ENCODE results near the gene MAFG.

The MAFG gene

GRCh38 chr17:81871387-81872230 lies 55.9 kb downstream of the MAFG start:
- H3K4me3 ChIP-seq (replicated peaks; ENCODE audit: low read depth, low read length): peak overlapping the region; percentile 84
- TF ChIP-seq CTCF (IDR thresholded peaks at IDR 0.05; ENCODE audit: low read depth, low read length, missing control alignments): no peak
- DNase-seq (ENCODE audit: extremely low read depth, low read depth): no peak

DNA sequence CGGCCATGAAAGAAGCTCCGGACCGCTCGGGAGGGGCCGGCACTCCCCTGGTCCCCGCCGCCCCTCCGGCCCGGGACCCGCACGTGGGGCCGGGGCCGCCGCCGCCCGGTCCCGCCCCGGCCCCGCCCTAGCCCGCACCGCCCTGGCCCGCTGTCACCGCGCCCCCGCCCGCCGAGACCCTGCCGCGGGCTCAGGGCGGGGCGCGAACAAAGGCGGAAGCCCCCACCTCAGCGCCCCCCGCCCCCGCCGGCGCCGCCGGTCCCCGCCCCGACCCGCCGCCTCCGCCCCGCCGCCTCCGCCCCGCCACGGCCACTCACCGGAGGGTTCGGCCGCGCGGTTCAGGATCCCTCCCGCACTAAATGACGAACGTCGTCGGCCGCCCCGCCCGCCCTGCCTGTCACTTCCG lies 56.6 kb downstream of the MAFG start, which contains the start of gene ARHGDIA:
Gene ARHGDIA (minus strand): TSS at position 357 of the 406 bp plus-strand sequence. CDS start 1,407 bp downstream, outside the sequence.
- DNase-seq (ENCODE audit: extremely low read depth, low read depth): no peak
- peak within 1 kb of the TSS; percentile 84 for H3K4me3 ChIP-seq (replicated peaks; ENCODE audit: low read depth, low read length)
- TF ChIP-seq CTCF (IDR thresholded peaks at IDR 0.05; ENCODE audit: low read depth, low read length, missing control alignments): no peak

DNA sequence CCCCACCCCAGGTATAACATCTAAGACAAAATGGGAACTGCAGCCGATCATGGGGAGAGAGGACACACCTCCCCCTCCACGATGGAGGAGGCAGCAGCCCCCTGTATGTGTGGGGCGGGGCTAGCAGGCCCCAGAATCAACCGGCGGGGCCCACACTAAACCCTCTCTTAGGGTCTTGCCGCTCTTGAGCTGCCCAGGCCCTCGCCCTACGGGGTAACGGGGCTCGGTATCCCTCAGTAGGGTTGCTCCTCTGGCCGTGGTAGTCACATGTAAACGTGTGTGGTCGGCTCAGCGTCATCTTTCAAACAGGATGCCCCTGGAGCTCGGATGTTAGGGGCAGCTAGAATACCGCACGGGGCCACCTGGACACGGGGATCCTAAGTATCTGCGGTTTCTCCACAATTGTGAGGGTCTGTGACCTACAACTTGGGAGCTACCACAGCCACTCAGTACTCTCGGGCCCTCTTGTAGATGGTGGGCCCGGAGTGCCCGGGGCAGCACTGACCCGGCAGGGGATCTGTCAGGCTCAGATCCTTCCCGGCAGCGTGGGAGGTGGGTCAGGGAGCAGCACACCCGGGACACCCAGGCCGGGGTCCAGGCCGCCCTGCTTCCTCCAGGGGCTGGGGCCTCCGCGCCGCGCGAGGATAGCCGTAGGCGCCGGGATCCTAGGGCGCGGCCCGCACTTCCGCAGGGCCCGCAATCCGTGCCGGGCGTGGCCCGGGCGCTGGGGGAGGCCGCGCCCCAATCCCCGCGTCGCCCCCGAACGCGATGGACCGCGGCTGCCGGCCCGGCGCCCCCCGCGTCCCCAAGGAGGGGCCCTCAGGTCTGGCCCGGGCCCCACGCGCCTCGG lies 57.2 kb downstream of the MAFG start:
- H3K4me3 ChIP-seq (replicated peaks; ENCODE audit: low read depth, low read length): peak overlapping the region; percentile 84
- TF ChIP-seq CTCF (IDR thresholded peaks at IDR 0.05; ENCODE audit: low read depth, low read length, missing control alignments): no peak
- DNase-seq (ENCODE audit: extremely low read depth, low read depth): no peak

DNA sequence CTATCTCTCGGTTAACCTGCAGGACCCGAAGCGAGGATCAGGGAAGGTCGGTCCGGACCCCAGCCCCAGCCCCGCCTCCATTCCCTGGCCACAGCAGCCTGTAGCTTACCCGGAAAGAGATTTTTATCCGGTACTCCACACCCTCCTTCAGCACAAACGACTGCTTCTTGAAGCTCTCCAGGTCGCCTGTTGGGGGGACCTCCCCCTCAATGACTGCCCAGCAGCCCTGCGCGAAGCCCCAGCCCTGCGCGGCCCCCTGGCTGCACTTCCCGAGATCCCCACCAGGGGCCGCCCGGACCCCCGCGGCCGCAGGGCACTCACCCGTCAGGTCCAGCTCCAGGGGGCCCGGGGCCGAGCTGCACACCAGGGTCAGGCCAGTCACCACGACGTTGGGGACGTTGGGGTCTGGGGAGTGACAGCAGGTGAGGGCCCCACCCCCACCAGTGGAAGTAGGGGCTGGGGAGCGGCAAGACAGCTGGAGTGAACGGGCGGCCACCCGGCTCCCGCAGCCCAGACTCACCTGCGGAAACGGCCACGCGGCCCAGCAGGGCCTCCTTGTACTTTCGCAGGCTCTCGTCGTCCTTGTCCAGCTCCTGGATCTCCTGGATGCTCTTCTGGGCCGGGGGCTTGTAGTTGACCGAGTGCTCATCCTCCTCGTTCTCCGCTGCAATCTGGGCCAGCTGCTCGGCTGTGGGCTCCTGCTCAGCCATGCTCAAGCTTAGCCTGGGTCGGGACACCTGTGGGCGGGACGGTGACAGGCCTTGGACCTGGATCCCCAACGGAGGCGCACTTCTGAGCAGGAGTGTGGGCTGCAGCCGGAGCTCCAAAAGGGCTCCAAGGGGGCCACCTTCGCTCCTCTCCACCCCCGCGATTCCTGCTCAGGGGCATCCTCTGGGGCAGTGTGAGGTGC lies 58.1 kb downstream of the MAFG start:
- DNase-seq (ENCODE audit: extremely low read depth, low read depth): no peak
- H3K4me3 ChIP-seq (replicated peaks; ENCODE audit: low read depth, low read length): peak overlapping the region; percentile 84
- TF ChIP-seq CTCF (IDR thresholded peaks at IDR 0.05; ENCODE audit: low read depth, low read length, missing control alignments): peak; percentile 84

DNA sequence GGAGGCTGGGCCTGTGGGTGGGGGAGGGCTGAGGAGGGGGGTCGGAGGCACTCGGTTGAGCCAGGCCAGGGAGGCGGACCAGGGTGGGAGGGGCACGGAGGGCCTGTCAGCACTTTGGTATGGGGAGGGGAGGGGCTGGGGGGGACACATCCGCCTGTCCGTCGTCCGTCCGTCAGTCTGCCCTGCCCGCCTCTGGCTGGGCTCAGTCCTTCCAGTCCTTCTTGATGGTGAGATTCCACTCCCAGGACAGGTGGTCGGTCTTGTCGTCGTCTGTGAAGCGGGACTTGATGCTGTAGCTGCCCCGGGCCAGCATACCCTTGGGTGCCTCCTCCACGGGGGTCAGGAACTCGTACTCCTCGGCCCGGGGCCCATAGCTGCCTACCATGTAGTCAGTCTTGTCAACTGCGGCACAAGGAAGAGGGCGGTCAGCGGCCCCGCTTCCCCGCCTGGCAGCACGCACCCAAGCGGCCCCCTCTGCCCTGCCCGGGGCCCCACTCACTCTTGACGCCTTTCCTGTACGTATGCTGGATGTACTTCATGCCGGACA lies 58.8 kb downstream of the MAFG start:
- TF ChIP-seq CTCF (IDR thresholded peaks at IDR 0.05; ENCODE audit: low read depth, low read length, missing control alignments): no peak
- no peak for DNase-seq (ENCODE audit: extremely low read depth, low read depth)
- peak overlapping the region; percentile 84 for H3K4me3 ChIP-seq (replicated peaks; ENCODE audit: low read depth, low read length)
